Inflammatory macrophage (primary cell): Measurements from ENCODE around the gene TBC1D26.
"Not testable (repeated sequence)": the region's sequence is repeated elsewhere in the genome, so short reads cannot be mapped to it uniquely, and the experiment has no call there.

Source experiments
- DNase-seq, 2 donors: peaks; one replicate each; pipeline ENCODE4 v3.0.0-alpha.2; 2020 to 2022

The TBC1D26 gene

GRCh38 chr17:15744074-15744676 lies 12.1 kb downstream of the TBC1D26 start:
- DNase-seq: no peak

- no peak for DNase-seq
Measured at GRCh38 chr17:15744885-15745284, 12.8 kb downstream of the TBC1D26 start.

GRCh38 chr17:15749403-15749802 lies 17.3 kb downstream of the TBC1D26 start:
- not testable (repeated sequence) for DNase-seq

DNA sequence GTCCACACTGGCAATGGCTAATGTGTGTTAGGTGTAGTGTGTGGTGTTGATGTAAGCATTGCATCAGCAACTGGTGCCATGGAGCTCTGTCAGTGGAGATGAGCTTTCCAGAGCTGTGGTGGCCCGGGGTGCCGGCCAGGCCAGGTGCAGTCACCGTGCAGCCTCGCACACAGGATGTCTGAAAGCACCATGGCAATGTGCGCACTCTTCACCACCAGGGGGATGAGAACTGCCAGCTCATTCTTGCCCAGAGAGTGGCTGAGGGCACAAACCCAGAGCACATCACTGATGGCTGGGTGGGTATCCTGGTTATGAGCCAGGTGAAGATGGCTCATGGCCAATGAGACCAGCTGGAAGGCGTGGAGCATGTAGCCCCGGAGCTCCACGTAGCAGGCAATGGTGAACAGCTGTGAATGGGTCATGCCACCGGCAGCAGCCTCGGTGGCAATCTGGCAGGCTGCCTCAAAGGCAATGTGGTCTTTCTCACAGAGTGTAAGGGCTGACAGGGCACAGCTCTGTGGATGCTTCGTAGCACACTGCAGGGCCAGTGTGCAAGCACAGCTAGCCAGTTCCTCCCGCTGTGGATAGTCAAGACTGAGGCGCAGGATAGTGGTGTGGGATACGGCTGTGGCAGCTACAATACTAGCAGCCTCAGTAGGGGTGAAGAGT lies 36.9 kb downstream of the TBC1D26 start:
- DNase-seq: not testable (repeated sequence)

DNA sequence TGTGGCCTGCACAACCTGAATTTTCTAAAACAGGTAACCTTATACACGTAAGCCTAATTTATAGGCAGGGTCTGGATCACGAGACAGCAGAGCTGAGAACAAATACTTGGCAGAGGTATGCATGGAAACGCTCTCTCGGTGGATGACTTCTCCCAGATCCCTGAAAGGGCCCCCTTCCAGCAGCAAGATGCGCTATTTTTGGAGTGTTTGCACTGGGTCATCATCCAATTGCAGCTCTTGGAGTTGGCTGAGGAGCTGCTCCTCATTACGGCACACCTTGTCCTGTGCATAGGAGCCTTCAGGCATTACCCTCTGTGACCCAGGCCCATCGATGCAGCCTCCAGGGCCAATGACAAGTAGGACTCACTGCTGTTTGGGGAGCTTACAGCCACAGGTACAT lies 38.6 kb downstream of the TBC1D26 start:
- not testable (repeated sequence) for DNase-seq

- DNase-seq: no peak
Measured at GRCh38 chr17:15776871-15777270, 44.8 kb downstream of the TBC1D26 start.

DNA sequence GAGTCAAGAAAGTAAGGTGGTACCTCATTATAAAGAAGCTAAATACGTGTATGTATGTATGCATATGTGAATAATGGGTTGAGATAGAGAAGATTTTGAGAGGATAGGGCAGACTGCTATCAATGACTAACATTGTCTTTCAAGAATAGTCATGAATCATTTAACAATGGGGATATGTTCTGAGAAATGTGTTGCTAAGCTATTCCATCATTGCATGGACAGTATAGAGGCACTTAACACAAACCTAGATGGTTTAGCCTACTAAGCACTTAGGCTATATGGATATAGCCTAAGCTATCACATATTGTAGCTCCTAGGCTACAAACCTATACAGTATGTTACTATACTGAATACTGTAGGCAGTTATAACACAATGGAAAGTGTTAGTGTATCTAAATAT lies 45.2 kb downstream of the TBC1D26 start:
- no peak for DNase-seq

DNA sequence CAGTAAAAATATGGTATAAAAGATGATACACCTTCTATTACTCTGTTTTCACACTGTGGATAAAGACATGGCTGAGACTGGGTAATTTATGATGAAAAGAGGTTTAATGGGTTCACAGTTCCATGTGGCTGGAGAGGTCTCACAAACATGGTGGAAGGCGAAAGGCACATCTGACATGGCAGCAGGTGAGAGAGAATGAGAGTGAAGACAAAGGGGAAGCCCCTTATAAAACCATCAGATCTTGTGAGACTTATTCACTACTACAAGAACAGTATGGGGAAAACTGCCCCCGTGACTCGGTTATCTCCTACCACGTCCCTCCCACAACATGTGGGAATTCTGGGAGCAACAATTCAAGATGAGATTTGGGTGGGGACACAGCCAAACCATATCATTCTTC lies 45.6 kb downstream of the TBC1D26 start:
- DNase-seq: no peak

DNA sequence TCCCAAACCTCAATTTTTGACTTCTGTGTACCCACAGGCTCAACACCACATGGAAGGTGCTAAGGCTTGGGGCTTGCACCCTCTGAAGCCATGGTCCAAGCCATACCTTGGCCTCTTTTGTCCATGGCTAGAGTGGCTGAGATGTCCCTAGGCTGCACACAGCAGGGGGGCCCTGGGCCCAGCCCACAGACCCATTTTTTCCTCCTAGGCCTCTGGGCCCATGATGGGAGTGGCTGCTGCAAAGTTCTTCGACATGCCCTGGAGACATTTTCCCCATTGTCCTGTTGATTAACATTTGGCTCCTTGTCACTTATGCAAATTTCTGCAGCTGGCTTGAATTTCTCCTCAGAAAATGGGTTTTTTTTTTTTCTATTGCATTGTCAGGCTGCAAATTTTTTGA lies 47.0 kb downstream of the TBC1D26 start:
- DNase-seq: no peak

DNA sequence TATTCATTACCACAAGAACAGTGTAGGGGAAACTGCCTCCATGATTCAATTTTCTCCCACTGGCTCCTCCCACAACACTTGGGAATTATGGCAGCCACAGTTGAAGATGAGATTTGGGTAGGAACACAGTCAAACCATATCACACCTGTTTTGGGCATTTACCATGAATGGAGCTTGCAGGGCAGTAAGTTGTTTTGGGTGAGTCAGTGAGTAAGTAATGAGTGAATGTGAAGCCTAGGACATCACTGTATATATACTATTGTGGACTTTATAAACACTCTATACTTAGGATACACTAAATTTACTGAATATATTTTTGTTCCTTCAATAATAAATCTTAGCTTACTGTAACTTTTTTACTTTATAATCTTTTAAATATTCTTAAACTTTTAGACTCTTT lies 48.1 kb downstream of the TBC1D26 start:
- DNase-seq: no peak

DNA sequence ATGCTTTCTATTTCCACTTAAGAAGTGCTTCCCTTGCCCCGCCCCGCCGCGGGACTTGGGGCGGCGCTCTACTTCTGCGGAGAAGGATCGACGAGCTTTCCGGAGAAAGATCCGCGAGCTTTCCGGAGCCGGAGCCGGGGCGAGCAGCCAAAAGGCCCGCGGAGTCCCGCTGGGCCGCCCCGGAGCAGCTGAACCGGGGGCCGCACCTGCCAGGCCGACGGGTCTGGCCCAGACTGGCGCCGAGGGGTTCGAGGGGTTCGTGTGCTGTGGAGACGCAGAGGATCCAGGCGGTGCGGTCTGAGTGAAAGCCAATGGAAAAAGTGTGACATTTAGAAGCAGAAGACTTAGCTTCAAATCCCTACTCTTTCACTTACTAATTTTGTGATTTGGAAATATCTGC lies 50.8 kb downstream of the TBC1D26 start:
- DNase-seq: peak; percentile 42 to 43

DNA sequence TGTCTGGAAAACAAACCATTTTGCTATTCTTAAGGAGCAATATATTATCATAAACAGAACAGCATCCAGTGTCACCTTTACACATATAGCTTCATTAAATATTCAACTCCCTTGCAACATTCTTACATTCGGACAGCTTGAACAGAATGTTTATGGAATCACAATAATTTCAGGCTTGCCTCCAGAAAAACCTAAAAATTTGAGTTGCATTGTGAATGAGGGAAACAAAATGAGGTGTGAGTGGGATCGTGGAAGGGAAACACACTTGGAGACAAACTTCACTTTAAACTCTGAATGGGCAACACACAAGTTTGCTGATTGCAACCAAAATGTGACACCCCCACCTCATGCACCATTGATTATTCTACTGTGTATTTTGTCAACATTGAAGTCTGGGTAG lies 51.4 kb downstream of the TBC1D26 start:
- DNase-seq: no peak

DNA sequence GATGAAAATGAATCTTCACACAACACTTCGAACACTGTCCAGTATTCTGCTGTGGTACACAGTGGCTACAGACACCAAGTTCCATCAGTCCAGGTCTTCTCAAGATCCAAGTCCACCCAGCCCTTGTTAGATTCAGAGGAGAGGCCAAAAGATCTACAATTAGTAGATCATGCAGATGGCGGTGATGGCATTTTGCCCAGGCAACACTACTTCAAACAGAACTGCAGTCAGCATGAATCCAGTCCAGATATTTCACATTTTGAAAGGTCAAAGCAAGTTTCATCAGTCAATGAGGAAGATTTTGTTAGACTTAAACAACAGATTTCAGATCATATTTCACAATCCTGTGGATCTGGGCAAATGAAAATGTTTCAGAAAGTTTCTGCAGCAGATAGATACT lies 52.3 kb downstream of the TBC1D26 start:
- DNase-seq: peak; percentile 21 to 28

DNA sequence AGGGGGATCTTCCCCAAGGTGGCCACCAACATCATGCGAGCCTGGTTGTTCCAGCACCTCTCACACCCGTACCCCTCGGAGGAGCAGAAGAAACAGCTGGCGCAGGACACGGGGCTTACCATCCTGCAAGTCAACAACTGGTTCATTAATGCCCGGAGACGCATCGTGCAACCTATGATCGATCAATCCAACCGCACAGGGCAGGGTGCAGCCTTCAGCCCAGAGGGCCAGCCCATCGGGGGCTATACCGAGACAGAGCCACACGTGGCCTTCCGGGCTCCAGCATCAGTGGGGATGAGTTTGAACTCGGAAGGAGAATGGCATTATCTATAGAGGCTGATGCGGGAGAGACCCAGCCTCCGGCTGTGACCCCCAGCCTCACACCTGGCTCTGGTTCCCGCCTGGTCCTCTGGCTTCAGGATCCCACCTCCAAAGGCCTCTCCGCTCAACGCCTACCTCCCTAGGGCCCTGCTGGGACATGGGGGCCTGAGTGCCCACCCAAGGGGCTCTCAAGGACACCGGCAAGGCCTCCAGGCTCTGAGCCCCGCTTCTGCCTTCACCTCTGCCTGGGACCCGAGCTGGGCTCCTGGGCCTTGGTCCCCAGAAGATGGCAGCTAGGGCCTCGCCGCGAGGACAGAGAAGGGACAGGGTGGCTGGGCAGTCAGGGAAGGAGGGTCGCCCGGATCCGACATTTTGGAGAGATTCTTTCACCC lies 55.4 kb downstream of the TBC1D26 start:
- not testable (repeated sequence) for DNase-seq

GRCh38 chr17:15788365-15788764 lies 56.3 kb downstream of the TBC1D26 start:
- DNase-seq: not testable (repeated sequence)
